Stimulated activated CD4-positive, alpha-beta T cell treated with anti-CD3 and anti-CD28 coated beads, Interleukin-4, amount 100 ng/mL, for 48 hours (primary cell): Measurements from ENCODE around the gene MTERF4.

ENCODE experiments used
- DNase-seq, 2 donors: peaks; one replicate each; pipeline ENCODE4 v3.0.0-alpha.2; 2020; ENCODE audit warnings: low read depth in 2 of 2

MTERF4 gene

GRCh38 chr2:241068942-241069810 is 32.9 kb downstream of the MTERF4 start:
- DNase-seq = no peak

GRCh38 chr2:241068136-241068941 is 33.7 kb downstream of the MTERF4 start:
- no peak for DNase-seq

- no peak for DNase-seq
These were observed 34.5 kb downstream of the MTERF4 start for GRCh38 chr2:241067501-241068135.

- DNase-seq = no peak
These were observed 35.2 kb downstream of the MTERF4 start for GRCh38 chr2:241066893-241067341.

GRCh38 chr2:241066171-241066892 is 35.8 kb downstream of the MTERF4 start:
- DNase-seq = no peak

- DNase-seq = no peak
These were observed 36.7 kb downstream of the MTERF4 start for GRCh38 chr2:241065355-241065803.

GRCh38 chr2:241064802-241065354 is 37.2 kb downstream of the MTERF4 start:
- no peak for DNase-seq

GRCh38 chr2:241064008-241064801 is 37.9 kb downstream of the MTERF4 start:
- DNase-seq = peak; percentile 23 to 27

- DNase-seq = no peak
These were observed 38.5 kb downstream of the MTERF4 start for GRCh38 chr2:241063587-241063986.

- no peak for DNase-seq
These were observed 39.0 kb downstream of the MTERF4 start for GRCh38 chr2:241063093-241063551.

- DNase-seq = no peak
These were observed 39.5 kb downstream of the MTERF4 start for GRCh38 chr2:241062389-241063092.

- DNase-seq = no peak
These were observed 40.8 kb downstream of the MTERF4 start for GRCh38 chr2:241061275-241061674.

- DNase-seq = no peak
These were observed 48.4 kb downstream of the MTERF4 start for GRCh38 chr2:241053576-241054251.

- no peak for DNase-seq
These were observed 49.3 kb downstream of the MTERF4 start for GRCh38 chr2:241052677-241053360.

GRCh38 chr2:241051578-241052487 is 50.3 kb downstream of the MTERF4 start:
- DNase-seq = no peak

- no peak for DNase-seq
These were observed 51.2 kb downstream of the MTERF4 start for GRCh38 chr2:241050624-241051577.
